Progenitor cell of endocrine pancreas (in vitro differentiated cells): ENCODE data around the gene PRR23E. TPM values are rescaled to one million over a fixed set of nuclear protein-coding genes. Genes with fewer than 3 reads are reported as not detected.

Experiments used
- DNase-seq: peaks from one replicate; pipeline ENCODE4 v3.0.0; 2021; ENCODE audit warnings: low spot score; ENCODE audit not compliant: unreplicated experiment
- H3K27ac Mint-ChIP-seq: 2 replicates; pipeline ENCODE4 v1.8.0; 2021; ENCODE audit warnings: mild to moderate bottlenecking, moderate library complexity, mixed read lengths
- H3K27me3 Mint-ChIP-seq: 2 replicates; pipeline ENCODE4 v1.8.0; 2021; ENCODE audit warnings: mixed read lengths
- H3K36me3 Mint-ChIP-seq: 2 replicates; pipeline ENCODE4 v1.8.0; 2022; ENCODE audit warnings: mixed read lengths; ENCODE audit not compliant: insufficient read depth
- H3K4me1 Mint-ChIP-seq: 2 replicates; pipeline ENCODE4 v1.8.0; 2021; ENCODE audit warnings: low read depth, mixed read lengths
- H3K4me3 Mint-ChIP-seq: 2 replicates; pipeline ENCODE4 v1.8.0; 2021; ENCODE audit warnings: low read depth, mild to moderate bottlenecking, moderate library complexity, mixed read lengths
- H3K9me3 Mint-ChIP-seq: 2 replicates; pipeline ENCODE4 v1.8.0; 2021; ENCODE audit warnings: low read depth, mixed read lengths
- CTCF ChIP-seq: fragments of 200-600 bp; sonication (generic); IDR thresholded peaks from one replicate; pipeline ENCODE4 v1.5.0; 2021; ENCODE audit warnings: antibody characterized with exemption, mild to moderate bottlenecking; ENCODE audit not compliant: unreplicated experiment
- total RNA-seq: library from RNA; stranded (reverse); gene quantifications from 2 replicates; pipeline ENCODE4 v1.2.1, GENCODE V29; 2021

PRR23E gene
- total RNA-seq, 1 donor from 2014 or later: not detected

DNA sequence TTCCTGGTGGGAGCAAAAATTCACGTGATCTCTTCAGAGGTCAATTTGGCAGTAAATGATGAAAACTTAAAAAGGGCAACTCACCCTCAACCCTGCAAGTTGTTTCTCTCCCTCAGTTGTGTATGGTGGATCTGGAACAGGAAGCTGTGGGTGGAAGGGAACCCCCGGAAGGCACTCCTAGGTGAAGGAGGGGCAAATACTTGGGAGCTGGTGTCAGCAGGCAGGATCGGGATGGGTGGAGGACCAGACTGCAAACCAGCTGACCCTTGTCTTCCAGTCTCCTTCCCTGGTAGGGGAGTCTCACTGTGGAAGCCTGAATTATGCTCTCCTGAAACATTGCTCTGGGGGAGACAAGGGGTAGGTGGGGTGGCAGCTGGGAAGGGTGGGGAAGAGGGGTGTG lies 33.5 kb downstream of the PRR23E start:
- Mint-ChIP-seq H3K4me1 (peaks cover 3% of the 10 kb centered on the region), H3K27me3 (peaks cover 22% of the 10 kb centered on the region), H3K27ac (no peak overlapping the region), H3K4me3 (no peak overlapping the region), H3K36me3 (no peaks in the 10 kb centered on the region), H3K9me3 (peaks cover 8% of the 10 kb centered on the region)
- no peak for TF ChIP-seq CTCF
- DNase-seq: no peak

GRCh38 chr3:127226946-127227842 lies 34.3 kb downstream of the PRR23E start:
- H3K4me3 Mint-ChIP-seq: peak overlapping the region; percentile 25
- H3K4me1 Mint-ChIP-seq: peaks cover 3% of the 10 kb centered on the region
- H3K27ac Mint-ChIP-seq: no peak overlapping the region
- no peak for DNase-seq
- peaks cover 22% of the 10 kb centered on the region for H3K27me3 Mint-ChIP-seq
- TF ChIP-seq CTCF: no peak
- H3K9me3 Mint-ChIP-seq: peaks cover 8% of the 10 kb centered on the region
- H3K36me3 Mint-ChIP-seq: no peaks in the 10 kb centered on the region

DNA sequence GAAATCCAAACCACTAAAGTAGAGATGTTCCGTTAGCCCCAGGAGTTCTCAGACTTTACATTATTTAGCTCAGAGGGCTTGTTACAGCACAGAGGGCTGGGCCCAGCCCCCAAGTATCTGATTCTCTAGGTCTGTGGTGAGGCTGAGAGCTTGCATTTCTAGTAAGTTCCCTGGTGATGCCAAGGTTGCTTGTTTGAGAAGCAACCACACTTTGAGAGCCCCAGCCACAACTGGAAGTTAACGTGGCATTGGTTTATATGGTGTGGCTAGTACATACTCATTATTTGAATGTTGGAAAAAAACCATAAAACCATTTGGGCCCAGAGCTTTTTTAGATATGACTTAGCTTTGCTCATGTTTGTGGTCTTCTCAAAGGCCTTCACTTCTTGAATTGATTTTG lies 35.9 kb downstream of the PRR23E start:
- H3K36me3 Mint-ChIP-seq: no peaks in the 10 kb centered on the region

DNA sequence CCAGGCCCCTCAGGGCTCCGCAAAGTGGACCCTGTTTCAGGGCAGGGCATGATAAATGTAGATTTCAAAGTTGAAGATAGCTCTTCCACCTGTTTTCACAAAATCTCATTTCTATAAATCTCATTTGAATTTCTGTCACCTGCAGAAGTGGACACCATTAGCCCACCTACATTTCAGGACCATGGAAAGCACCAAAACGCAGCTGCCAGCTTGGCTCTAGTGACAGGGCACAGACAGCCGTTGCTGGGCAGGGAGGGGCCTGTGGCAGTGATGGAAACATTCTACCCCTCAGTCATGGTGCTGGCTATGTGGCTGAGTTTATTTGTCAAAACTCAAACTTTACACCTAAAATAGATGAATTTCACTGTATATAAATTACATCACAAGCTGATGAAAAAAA lies 40.4 kb downstream of the PRR23E start:
- H3K27ac Mint-ChIP-seq: no peak overlapping the region
- no peak for TF ChIP-seq CTCF
- H3K36me3 Mint-ChIP-seq: no peaks in the 10 kb centered on the region
- H3K27me3 Mint-ChIP-seq: peaks cover 23% of the 10 kb centered on the region
- no peak overlapping the region for H3K4me3 Mint-ChIP-seq
- DNase-seq: peak; percentile 47
- H3K9me3 Mint-ChIP-seq: no peaks in the 10 kb centered on the region
- no peaks in the 10 kb centered on the region for H3K4me1 Mint-ChIP-seq

More for the DNA sequence above, 35.9 kb downstream of the PRR23E start:
- no peak overlapping the region for H3K27ac Mint-ChIP-seq
- H3K4me3 Mint-ChIP-seq: no peak overlapping the region
- H3K27me3 Mint-ChIP-seq: peaks cover 26% of the 10 kb centered on the region
- peaks cover 3% of the 10 kb centered on the region for H3K4me1 Mint-ChIP-seq
- no peak for DNase-seq
- peaks cover 8% of the 10 kb centered on the region for H3K9me3 Mint-ChIP-seq
- no peak for TF ChIP-seq CTCF

GRCh38 chr3:127234778-127235177 lies 41.8 kb downstream of the PRR23E start:
- Mint-ChIP-seq H3K4me3 (no peak overlapping the region), H3K27me3 (peaks cover 28% of the 10 kb centered on the region), H3K27ac (no peak overlapping the region), H3K4me1 (no peaks in the 10 kb centered on the region), H3K36me3 (no peaks in the 10 kb centered on the region), H3K9me3 (no peaks in the 10 kb centered on the region)
- no peak for TF ChIP-seq CTCF
- DNase-seq: no peak
